Ascending aorta (tissue), 2 donors: Measurements from ENCODE around the gene NOM1. TPM values are rescaled to one million over a fixed set of nuclear protein-coding genes. Genes with fewer than 3 reads are reported as not detected.

ENCODE experiments used
- DNase-seq, 2 donors: peaks; one replicate each; pipeline ENCODE4 v3.0.0-alpha.2; 2019; ENCODE audit warnings: low spot score in 2 of 2
- H3K27ac ChIP-seq, 2 donors: fragments of 200-600 bp; sonication (generic); one replicate each; pipeline ENCODE4 v1.5.1; 2016 to 2017; ENCODE audit warnings: mild to moderate bottlenecking in 1 of 2
- H3K27me3 ChIP-seq: fragments of 200-600 bp; sonication (generic); one replicate; pipeline ENCODE4 v1.5.1; 2017
- H3K36me3 ChIP-seq, 2 donors: fragments of 200-600 bp; sonication (generic); one replicate each; pipeline ENCODE4 v1.5.1; 2016
- H3K4me1 ChIP-seq, 2 donors: fragments of 200-600 bp; sonication (generic); one replicate each; pipeline ENCODE4 v1.5.1; 2016 to 2017; ENCODE audit warnings: mild to moderate bottlenecking in 1 of 2
- H3K4me3 ChIP-seq, 2 donors: fragments of 200-600 bp; sonication (generic); one replicate each; pipeline ENCODE4 v1.5.1; 2016 to 2017; ENCODE audit warnings: mild to moderate bottlenecking in 1 of 2
- H3K9me3 ChIP-seq, 2 donors: fragments of 200-600 bp; sonication (generic); one replicate each; pipeline ENCODE4 v1.5.1; 2016
- CTCF ChIP-seq, 3 experiments: fragments of 200-600 bp in 2 of 3; fragments of 450-650 bp in 1 of 3; sonication (generic) in 2 of 3; IDR thresholded peaks; one replicate each; pipeline ENCODE4 v1.5.1; 2016 to 2019; ENCODE audit warnings: antibody characterized with exemption in 3 of 3, mild to moderate bottlenecking in 1 of 3, moderate library complexity in 1 of 3
- intact Hi-C: fragments of 100-400 bp; cut with DNase I; formaldehyde crosslinking; loops from one replicate; pipeline ENCODE4 v1.15.1; 2023
- total RNA-seq: library from RNA; depleted of rRNA; stranded (reverse); fragments of >200 nt; gene quantifications from one replicate; pipeline ENCODE4 v1.1.0, GENCODE V29; 2016

The NOM1 gene
- total RNA-seq, 1 donor from 2014 or later, result 16.1 TPM

DNA sequence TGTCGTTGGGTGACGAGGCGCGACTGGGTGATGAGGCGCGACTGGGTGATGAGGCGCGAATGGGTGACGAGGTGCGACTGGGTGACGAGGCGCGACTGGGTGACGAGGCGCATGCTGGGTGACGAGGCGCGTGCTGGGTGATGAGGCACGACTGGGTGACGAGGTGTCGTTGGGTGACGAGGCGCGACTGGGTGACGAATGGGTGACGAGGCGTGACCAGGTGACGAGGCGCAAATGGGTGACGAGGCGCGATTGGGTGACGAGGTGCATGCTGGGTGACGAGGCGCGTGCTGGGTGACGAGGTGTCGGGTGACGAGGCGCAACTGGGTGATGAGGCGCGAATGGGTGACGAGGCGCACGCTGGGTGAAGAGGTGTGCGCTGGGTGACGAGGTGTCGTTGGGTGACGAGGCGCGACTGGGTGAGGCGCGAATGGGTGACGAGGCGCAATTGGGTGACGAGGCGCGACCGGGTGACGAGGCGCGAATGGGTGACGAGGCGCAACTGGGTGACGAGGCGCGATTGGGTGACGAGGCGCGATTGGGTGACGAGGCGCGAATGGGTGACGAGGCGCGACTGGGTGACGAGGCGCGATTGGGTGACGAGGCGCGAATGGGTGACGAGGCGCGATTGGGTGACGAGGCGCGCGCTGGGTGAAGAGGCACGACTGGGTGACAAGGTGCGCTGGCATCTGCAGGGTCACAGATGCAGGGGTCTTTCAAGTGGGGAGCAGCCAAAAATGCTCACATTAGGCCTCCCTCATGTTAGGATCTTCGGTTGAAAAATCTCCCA, 7.9 kb upstream of the NOM1 start:
- no peak overlapping the region for H3K4me3 ChIP-seq
- no peak for TF ChIP-seq CTCF (IDR thresholded peaks at IDR 0.05)
- intact Hi-C loops, result no loop called here
- no peak overlapping the region for H3K27ac ChIP-seq
- H3K9me3 ChIP-seq, result no peaks in the 10 kb centered on the region
- no peaks in the 10 kb centered on the region for H3K36me3 ChIP-seq
- DNase-seq, result no peak
- H3K27me3 ChIP-seq, result no peaks in the 10 kb centered on the region
- no peaks in the 10 kb centered on the region for H3K4me1 ChIP-seq

- no peaks in the 10 kb centered on the region for H3K27me3 ChIP-seq
- H3K4me1 ChIP-seq, result no peaks in the 10 kb centered on the region
- TF ChIP-seq CTCF (IDR thresholded peaks at IDR 0.05), result no peak
- DNase-seq, result no peak
- H3K4me3 ChIP-seq, result peak overlapping the region in 1 of 2 donors; percentile 8
- no peaks in the 10 kb centered on the region for H3K36me3 ChIP-seq
- H3K9me3 ChIP-seq, result no peaks in the 10 kb centered on the region
- H3K27ac ChIP-seq, result no peak overlapping the region
- intact Hi-C loops, result no loop called here
Measured at GRCh38 chr7:156942708-156943090, 6.8 kb upstream of the NOM1 start.

GRCh38 chr7:156943091-156944041, 6.1 kb upstream of the NOM1 start:
- TF ChIP-seq CTCF (IDR thresholded peaks at IDR 0.05), result no peak
- Histone ChIP-seq H3K4me3 (peak overlapping the region in 1 of 2 donors; percentile 8), H3K36me3 (no peaks in the 10 kb centered on the region), H3K4me1 (no peaks in the 10 kb centered on the region), H3K27me3 (no peaks in the 10 kb centered on the region), H3K27ac (no peak overlapping the region), H3K9me3 (no peaks in the 10 kb centered on the region)
- intact Hi-C loops, result no loop called here
- no peak for DNase-seq

DNA sequence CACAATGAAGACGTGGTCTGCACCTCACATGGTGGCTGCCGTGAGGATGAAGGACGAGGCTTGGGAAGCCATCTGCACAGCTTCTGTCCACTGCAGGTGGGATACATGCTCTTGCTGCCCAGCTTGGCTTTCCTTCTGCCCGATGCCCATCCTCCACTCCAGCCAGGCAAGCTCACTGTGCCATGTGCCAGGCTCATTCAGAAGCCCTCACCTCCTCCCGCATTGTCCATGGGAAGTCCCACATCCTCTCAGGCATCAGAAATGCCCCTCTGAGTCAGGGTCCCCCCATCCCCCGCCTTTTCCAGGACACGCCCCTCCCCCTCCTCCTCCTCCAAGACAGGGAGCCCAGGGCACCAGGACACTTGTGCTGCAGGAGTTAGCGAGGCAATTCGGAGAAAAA, 4.6 kb upstream of the NOM1 start:
- Histone ChIP-seq H3K27ac (no peak overlapping the region), H3K4me1 (peaks cover 0 to 5% of the 10 kb centered on the region in 2 donors), H3K36me3 (no peaks in the 10 kb centered on the region), H3K27me3 (no peaks in the 10 kb centered on the region), H3K9me3 (no peaks in the 10 kb centered on the region), H3K4me3 (no peak overlapping the region)
- intact Hi-C loops, result loop anchor here (5.0 kb wide), 2 partner anchors 192 to 327 kb away; partner anchors contain the start of gene UBE3C
- no peak for TF ChIP-seq CTCF (IDR thresholded peaks at IDR 0.05)
- no peak for DNase-seq

- H3K4me1 ChIP-seq, result peaks cover 10 to 23% of the 10 kb centered on the region in 2 donors
- TF ChIP-seq CTCF (IDR thresholded peaks at IDR 0.05), result no peak
- H3K36me3 ChIP-seq, result peaks cover 1 to 5% of the 10 kb centered on the region in 2 donors
- H3K9me3 ChIP-seq, result no peaks in the 10 kb centered on the region
- H3K27ac ChIP-seq, result no peak overlapping the region
- no peaks in the 10 kb centered on the region for H3K27me3 ChIP-seq
- H3K4me3 ChIP-seq, result no peak overlapping the region
- no peak for DNase-seq
- intact Hi-C loops, result loop anchor here (5.0 kb wide), 2 partner anchors 190 to 325 kb away; partner anchors contain the start of gene UBE3C
Measured at GRCh38 chr7:156947120-156947843, 2.2 kb upstream of the NOM1 start.
